ENCODE measurements around the gene SMAP1. TPM values are rescaled to one million over a fixed set of nuclear protein-coding genes. Genes with fewer than 3 reads are reported as not detected.
A peak's percentile ranks its signal among the peaks of the same experiment; 100 is the strongest.

SMAP1 gene
- total and polyA plus RNA-seq, 9 of the 15 experiments (the other 6 are each of a cell fraction or from before 2014, with no cell fraction given): 11.4 to 26.4 (median 15.5) TPM

DNA sequence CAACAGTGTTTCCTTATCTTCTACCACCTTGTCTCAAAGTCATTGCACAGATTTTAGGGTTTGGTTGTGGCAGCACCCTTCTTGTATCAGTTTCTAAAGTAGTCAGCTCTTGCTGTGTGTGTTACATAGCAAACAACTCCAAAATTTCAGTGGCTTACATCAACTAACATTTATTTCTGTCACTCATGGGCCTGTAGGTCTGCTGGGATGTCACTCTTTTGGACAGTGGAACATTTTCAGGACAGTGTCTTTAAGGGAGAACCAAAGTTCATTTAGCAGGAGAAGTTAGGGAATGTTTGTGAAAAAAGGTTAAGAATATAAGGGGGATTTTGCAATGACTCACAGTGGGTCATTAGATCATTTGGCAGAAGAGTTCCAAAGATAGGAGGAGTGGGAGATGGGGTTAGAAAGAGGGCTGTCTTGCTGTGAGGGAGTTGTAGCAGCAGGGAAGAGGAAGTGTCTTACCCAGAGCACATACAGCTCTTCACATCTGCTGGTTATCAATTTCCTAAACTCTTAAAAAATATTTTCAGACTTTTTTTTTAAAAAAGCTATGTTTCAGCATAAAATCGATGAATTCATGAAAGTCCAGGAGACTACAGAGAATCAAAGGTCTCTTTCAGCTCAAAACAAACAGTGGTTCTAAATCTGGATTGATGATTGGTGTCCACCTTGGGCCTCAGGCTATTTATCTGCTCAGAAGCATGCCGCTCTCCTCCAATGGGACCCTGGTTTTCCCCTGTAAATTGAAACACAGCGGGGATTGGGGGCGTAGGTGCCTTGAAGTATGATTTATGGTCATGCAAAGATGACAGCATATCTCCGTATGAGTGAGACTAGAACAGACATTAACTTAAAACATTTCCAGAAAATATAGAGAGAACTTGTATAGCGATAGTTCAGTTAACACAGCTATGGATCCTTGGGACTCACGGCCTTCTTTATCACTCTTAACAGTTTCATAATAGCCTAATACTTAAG lies 171.9 kb downstream of the SMAP1 start (continued):
- TF ChIP-seq, protein P1, sequence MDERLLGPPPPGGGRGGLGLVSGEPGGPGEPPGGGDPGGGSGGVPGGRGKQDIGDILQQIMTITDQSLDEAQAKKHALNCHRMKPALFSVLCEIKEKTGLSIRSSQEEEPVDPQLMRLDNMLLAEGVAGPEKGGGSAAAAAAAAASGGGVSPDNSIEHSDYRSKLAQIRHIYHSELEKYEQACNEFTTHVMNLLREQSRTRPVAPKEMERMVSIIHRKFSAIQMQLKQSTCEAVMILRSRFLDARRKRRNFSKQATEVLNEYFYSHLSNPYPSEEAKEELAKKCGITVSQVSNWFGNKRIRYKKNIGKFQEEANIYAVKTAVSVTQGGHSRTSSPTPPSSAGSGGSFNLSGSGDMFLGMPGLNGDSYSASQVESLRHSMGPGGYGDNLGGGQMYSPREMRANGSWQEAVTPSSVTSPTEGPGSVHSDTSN (CRISPR knock-in tag; IDR thresholded peaks at IDR 0.05; ENCODE audit: low read depth): no peak
- TF ChIP-seq, protein P1 (tag; conservative IDR thresholded peaks at IDR 0.05; ENCODE audit: low read depth): peak; percentile 29; the same call in 1 of the 2 replicates
- TF ChIP-seq SMAD4 (CRISPR knock-in tag; conservative IDR thresholded peaks at IDR 0.05) (0 out of 2 replicates have a peak, but pooled peaks have one; percentile 14), ZNF3 (CRISPR knock-in tag; IDR thresholded peaks at IDR 0.05) (no peak), FOS (IDR thresholded peaks at IDR 0.05; ENCODE audit: extremely low read depth, insufficient read length) (no peak), GTF2B (IDR thresholded peaks at IDR 0.05; ENCODE audit: extremely low read depth, insufficient read length) (no peak), CEBPB (tag; IDR thresholded peaks at IDR 0.05) (0 out of 2 replicates have a peak, but pooled peaks have one; percentile 6), MECOM (CRISPR knock-in tag; IDR thresholded peaks at IDR 0.05) (no peak), ZNF224 (CRISPR knock-in tag; IDR thresholded peaks at IDR 0.05) (no peak), ZNF212 (CRISPR knock-in tag; IDR thresholded peaks at IDR 0.05) (no peak), GABPB2 (CRISPR knock-in tag; conservative IDR thresholded peaks at IDR 0.05) (no peak), HNRNPLL (IDR thresholded peaks at IDR 0.05; ENCODE audit: low read depth, low read length, poor library complexity, severe bottlenecking) (no peak), POLR2AphosphoS2 (IDR thresholded peaks at IDR 0.05; ENCODE audit: low read length) (no peak), TRIM24 (IDR thresholded peaks at IDR 0.05) (peak; percentile 41 to 49; a peak in 2 of 4 replicates), ZNF384 (IDR thresholded peaks at IDR 0.05; ENCODE audit: low read depth, low read length) (no peak), CBFA2T3 (IDR thresholded peaks at IDR 0.05) (peak; percentile 61), ELF4 (CRISPR knock-in tag; IDR thresholded peaks at IDR 0.05) (peak; percentile 22; the same call in 1 of the 2 replicates), ZNF133 (CRISPR knock-in tag; IDR thresholded peaks at IDR 0.05) (no peak), HDAC2 (IDR thresholded peaks at IDR 0.05) (peak; percentile 41; the same call in 1 of the 2 replicates), KDM1A (IDR thresholded peaks at IDR 0.05) (peak; percentile 75 to 77), TEAD4 (IDR thresholded peaks at IDR 0.05; ENCODE audit: low read length) (peak; percentile 72; the same call in 1 of the 2 replicates), TEAD4 (CRISPR knock-in tag; IDR thresholded peaks at IDR 0.05; ENCODE audit: borderline replicate concordance) (no peak)
- TF ChIP-seq, protein P2, sequence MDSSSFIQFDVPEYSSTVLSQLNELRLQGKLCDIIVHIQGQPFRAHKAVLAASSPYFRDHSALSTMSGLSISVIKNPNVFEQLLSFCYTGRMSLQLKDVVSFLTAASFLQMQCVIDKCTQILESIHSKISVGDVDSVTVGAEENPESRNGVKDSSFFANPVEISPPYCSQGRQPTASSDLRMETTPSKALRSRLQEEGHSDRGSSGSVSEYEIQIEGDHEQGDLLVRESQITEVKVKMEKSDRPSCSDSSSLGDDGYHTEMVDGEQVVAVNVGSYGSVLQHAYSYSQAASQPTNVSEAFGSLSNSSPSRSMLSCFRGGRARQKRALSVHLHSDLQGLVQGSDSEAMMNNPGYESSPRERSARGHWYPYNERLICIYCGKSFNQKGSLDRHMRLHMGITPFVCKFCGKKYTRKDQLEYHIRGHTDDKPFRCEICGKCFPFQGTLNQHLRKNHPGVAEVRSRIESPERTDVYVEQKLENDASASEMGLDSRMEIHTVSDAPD (CRISPR knock-in tag; IDR thresholded peaks at IDR 0.05): no peak
- TF ChIP-seq, protein P3, sequence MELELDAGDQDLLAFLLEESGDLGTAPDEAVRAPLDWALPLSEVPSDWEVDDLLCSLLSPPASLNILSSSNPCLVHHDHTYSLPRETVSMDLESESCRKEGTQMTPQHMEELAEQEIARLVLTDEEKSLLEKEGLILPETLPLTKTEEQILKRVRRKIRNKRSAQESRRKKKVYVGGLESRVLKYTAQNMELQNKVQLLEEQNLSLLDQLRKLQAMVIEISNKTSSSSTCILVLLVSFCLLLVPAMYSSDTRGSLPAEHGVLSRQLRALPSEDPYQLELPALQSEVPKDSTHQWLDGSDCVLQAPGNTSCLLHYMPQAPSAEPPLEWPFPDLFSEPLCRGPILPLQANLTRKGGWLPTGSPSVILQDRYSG (tag; conservative IDR thresholded peaks at IDR 0.05; ENCODE audit: low read depth): no peak

Measured in K562 (cell line).